GM12878 (cell line): Measurements from ENCODE around the gene PELI2. TPM values are rescaled to one million over a fixed set of nuclear protein-coding genes. Genes with fewer than 3 reads are reported as not detected.

ENCODE experiments used
- ATAC-seq: fragments of 200-7000 bp; cut with Tn5 transposase; 3 replicates; pipeline ENCODE4 v1.9.1; 2020; ENCODE audit warnings: mild to moderate bottlenecking, moderate library complexity
- BruUV-seq: library from RNA; stranded (reverse); fragments of 400-500 nt; replicated peaks from 2 replicates; lab custom pipeline; 2021; lab: Mats Ljungman, UMichigan
- CTCF ChIA-PET: fragments of 300-600 bp; sonication (Branson Sonifier 250); formaldehyde crosslinking; extraction: SDS; loops from one replicate; lab custom pipeline; 2021; ENCODE audit warnings: inconsistent platforms; lab: Yijun Ruan, JAX
- POLR2A ChIA-PET: fragments of 350-600 bp; formaldehyde crosslinking; extraction: SDS; loops from one replicate; lab custom pipeline; 2021; ENCODE audit warnings: inconsistent platforms; lab: Charles Lee
- RAD21 ChIA-PET: fragments of 300-600 bp; sonication (Branson Sonifier 250); formaldehyde crosslinking; loops from one replicate; lab custom pipeline; 2023; ENCODE audit warnings: antibody characterized with exemption; ENCODE audit not compliant: unreplicated experiment; lab: Charles Lee
- SMC1A ChIA-PET: fragments of 300-600 bp; sonication (Branson Sonifier 250); formaldehyde crosslinking; loops from one replicate; lab custom pipeline; 2023; ENCODE audit not compliant: unreplicated experiment, uncharacterized antibody; lab: Charles Lee
- DNase-seq: peaks from one replicate; pipeline ENCODE4 v3.0.0-alpha.2; 2011; ENCODE audit warnings: low read depth, low spot score
- FAIRE-seq: peaks from 3 replicates; lab custom pipeline; 2011; peaks lifted over from hg19 to GRCh38; lab: Jason Lieb, UNC
- H2AFZ ChIP-seq: 2 replicates; pipeline ENCODE4 v1.6.0; 2011; ENCODE audit warnings: low read depth, low read length, control low read depth; ENCODE audit not compliant: control insufficient read depth
- H3K27ac ChIP-seq: 2 replicates; pipeline ENCODE4 v1.5.1; 2011; ENCODE audit warnings: control low read depth; ENCODE audit not compliant: control insufficient read depth, insufficient read depth
- H3K27me3 ChIP-seq, 2 experiments: replicated peaks in 1 of 2; 2 replicates each; pipeline versions ENCODE4 v1.6.0 to v1.6.1; 2011; ENCODE audit warnings: low read length in 1 of 2; ENCODE audit not compliant: control insufficient read depth in 2 of 2, insufficient read depth in 2 of 2
- H3K36me3 ChIP-seq, 2 experiments: 2 replicates each; pipeline ENCODE4 v1.5.1; 2011; ENCODE audit warnings: low read length in 1 of 2; ENCODE audit not compliant: control insufficient read depth in 2 of 2, insufficient read depth in 2 of 2
- H3K4me1 ChIP-seq: 2 replicates; pipeline ENCODE4 v1.6.1; 2011; ENCODE audit warnings: mild to moderate bottlenecking, low read length, moderate library complexity, mixed read lengths; ENCODE audit not compliant: control insufficient read depth, insufficient read depth
- H3K4me2 ChIP-seq: 2 replicates; pipeline ENCODE4 v1.6.0; 2011; ENCODE audit warnings: control low read depth; ENCODE audit not compliant: control insufficient read depth, insufficient read depth
- H3K4me3 ChIP-seq: fragments of 200-600 bp; sonication (generic); 2 replicates; pipeline ENCODE4 v1.5.1; 2016
- H3K79me2 ChIP-seq: 2 replicates; pipeline ENCODE4 v1.6.0; 2011; ENCODE audit warnings: low read length; ENCODE audit not compliant: control insufficient read depth, insufficient read depth
- H3K9ac ChIP-seq: 2 replicates; pipeline ENCODE4 v1.8.0; 2011; ENCODE audit warnings: low read length, control low read depth, mixed read lengths; ENCODE audit not compliant: control insufficient read depth, insufficient read depth
- H3K9me3 ChIP-seq: replicated peaks from 3 replicates; pipeline ENCODE4 v1.5.1; 2011; ENCODE audit warnings: mild to moderate bottlenecking, low read length; ENCODE audit not compliant: control insufficient read depth, insufficient read depth
- H4K20me1 ChIP-seq: 2 replicates; pipeline ENCODE4 v1.6.0; 2011; ENCODE audit not compliant: control insufficient read depth, insufficient read depth
- BRCA1 ChIP-seq: IDR thresholded peaks from 2 replicates; pipeline ENCODE4 v1.6.1; 2011; ENCODE audit warnings: low read depth, low read length, improper control_type of control experiment
- FOS ChIP-seq: IDR thresholded peaks from 3 replicates; pipeline ENCODE4 v1.6.1; 2011; ENCODE audit warnings: borderline replicate concordance; ENCODE audit not compliant: insufficient read length; ENCODE audit errors: extremely low read depth
- GABPA ChIP-seq: IDR thresholded peaks from 2 replicates; pipeline ENCODE4 v1.6.1; 2014; ENCODE audit warnings: antibody characterized with exemption, low read depth, mild to moderate bottlenecking, inconsistent platforms
- HSF1 ChIP-seq: fragments of 150-350 bp; IDR thresholded peaks from 2 replicates; pipeline ENCODE4 v1.6.1; 2014; ENCODE audit warnings: mild to moderate bottlenecking, low read depth, low read length
- IKZF1 ChIP-seq: fragments of 450-650 bp; conservative IDR thresholded peaks from 2 replicates; pipeline ENCODE4 v1.6.1; 2017; ENCODE audit warnings: antibody characterized with exemption, mild to moderate bottlenecking
- IRF3 ChIP-seq: fragments of 450-650 bp; IDR thresholded peaks from 2 replicates; pipeline ENCODE4 v1.6.1; 2014; ENCODE audit warnings: mild to moderate bottlenecking
- JUND ChIP-seq: IDR thresholded peaks from 2 replicates; pipeline ENCODE4 v1.6.1; 2012; ENCODE audit warnings: low read depth, mild to moderate bottlenecking, low read length, improper control_type of control experiment, moderate library complexity
- MYC ChIP-seq: IDR thresholded peaks from 2 replicates; pipeline ENCODE4 v1.6.1; 2011; ENCODE audit warnings: mild to moderate bottlenecking, low read length, moderate library complexity, inconsistent platforms; ENCODE audit not compliant: insufficient read depth, insufficient replicate concordance, insufficient read length, severe bottlenecking
- NR2C2 ChIP-seq: IDR thresholded peaks from 2 replicates; pipeline ENCODE4 v1.6.1; 2011; ENCODE audit warnings: borderline replicate concordance, low read depth; ENCODE audit not compliant: control insufficient read depth, insufficient read length
- PAX8 ChIP-seq: fragments of 450-650 bp; IDR thresholded peaks from 2 replicates; pipeline ENCODE4 v1.6.1; 2017; ENCODE audit warnings: mild to moderate bottlenecking, moderate library complexity
- RAD51 ChIP-seq: fragments of 450-650 bp; IDR thresholded peaks from 2 replicates; pipeline ENCODE4 v1.6.1; 2016; ENCODE audit warnings: moderate library complexity, mild to moderate bottlenecking, inconsistent platforms
- REST ChIP-seq: IDR thresholded peaks from 2 replicates; pipeline ENCODE4 v1.6.1; 2012; ENCODE audit warnings: mild to moderate bottlenecking, low read depth, low read length
- SIX5 ChIP-seq: IDR thresholded peaks from 2 replicates; pipeline ENCODE4 v1.6.1; 2011; ENCODE audit warnings: mild to moderate bottlenecking, low read depth, low read length, moderate library complexity; ENCODE audit not compliant: severe bottlenecking
- SPI1 ChIP-seq: IDR thresholded peaks from 2 replicates; pipeline ENCODE4 v1.6.1; 2011; ENCODE audit warnings: low read depth, mild to moderate bottlenecking, low read length, moderate library complexity, borderline replicate concordance; ENCODE audit not compliant: insufficient read depth
- STAT3 ChIP-seq: IDR thresholded peaks from 2 replicates; pipeline ENCODE4 v1.6.1; 2011; ENCODE audit warnings: low read depth, low read length, improper control_type of control experiment
- ZNF384 ChIP-seq: IDR thresholded peaks from 2 replicates; pipeline ENCODE4 v1.6.1; 2012; ENCODE audit warnings: low read depth, mild to moderate bottlenecking, low read length, improper control_type of control experiment, borderline replicate concordance
- ZZZ3 ChIP-seq: IDR thresholded peaks from 2 replicates; pipeline ENCODE4 v1.6.1; 2011; ENCODE audit warnings: low read depth; ENCODE audit not compliant: control insufficient read depth, insufficient read length
- WGBS: methylation state at CpG from one replicate; pipeline ENCODE4 v1.1.6; 2016; ENCODE audit warnings: low lambda C conversion rate; ENCODE audit not compliant: insufficient replicate concordance, insufficient coverage; ENCODE audit errors: missing lambda C conversion rate; 5-methylcytosine and 5-hydroxymethylcytosine counted together
- in situ Hi-C: fragments of 300-500 bp; cut with MboI; formaldehyde crosslinking; loops from 9 replicates; pipeline ENCODE4 v1.14.3; 2018; ENCODE audit warnings: mixed read lengths
- intact Hi-C: fragments of 100-400 bp; cut with micrococcal nuclease; formaldehyde crosslinking; loops from one replicate; pipeline ENCODE4 v1.14.2; 2022; ENCODE audit not compliant: unreplicated experiment
- polyA plus RNA-seq, 11 experiments: library from polyadenylated mRNA; depleted of rRNA in 4 of 11; unstranded in 6 of 11; stranded (reverse) in 5 of 11; fragments of >200 nt; fragmentation: Nextera tagmentation in 4 of 11; fragmentation: Illumina TruSeq in 1 of 11; extraction: Ambion mirVana in 4 of 11; extraction: Trizol in 1 of 11; gene quantifications; 1 replicate in 1 of 11; 2 replicates in 10 of 11; pipeline versions ENCODE4 v1.2.1 to v1.2.3, GENCODE V29; 2011 to 2016; ENCODE audit warnings: inconsistent platforms in 2 of 11, missing spikeins in 2 of 11, low read depth in 1 of 11
- total RNA-seq, 4 experiments: library from RNA; depleted of rRNA in 3 of 4; stranded (reverse); fragments of >200 nt in 3 of 4; fragmentation: Illumina TruSeq in 1 of 4; extraction: Trizol in 1 of 4; gene quantifications; 2 replicates each; pipeline versions ENCODE4 v1.2.1 to v1.2.3, GENCODE V29; 2013 to 2021

Gene PELI2
- total and polyA plus RNA-seq, 10 of the 15 experiments (the other 5 are each of a cell fraction or from before 2014, with no cell fraction given) = under 0.01 to 0.10 (median 0.01) TPM; not detected in 3

- no peak for TF ChIP-seq BRCA1
- TF ChIP-seq, all 136 proteins: peak for 0
Observed at GRCh38 chr14:56299306-56299984, 181.2 kb downstream of the PELI2 start (continued).

GRCh38 chr14:56300495-56300894 is 182.3 kb downstream of the PELI2 start:
- intact Hi-C loops = no loop called here
- H3K27me3 ChIP-seq = no peaks in the 10 kb centered on the region; a peak in 1 of 4 replicates
- ATAC-seq = no peak
- no peaks in the 10 kb centered on the region for H4K20me1 ChIP-seq
- no peak overlapping the region for H3K4me2 ChIP-seq
- WGBS = 39% methylated on average over 4 of the region's 4 CpGs
- in situ Hi-C loops = no loop called here
- H3K9me3 ChIP-seq = no peaks in the 10 kb centered on the region
- no peak overlapping the region for H3K9ac ChIP-seq
- no peak for FAIRE-seq
- no peaks in the 10 kb centered on the region for H3K36me3 ChIP-seq
- no peak overlapping the region for H3K27ac ChIP-seq
- H3K4me1 ChIP-seq = no peaks in the 10 kb centered on the region
- ChIA-PET SMC1A (no interaction called here), RAD21 (no interaction called here), CTCF (no interaction called here), POLR2A (no interaction called here)
- H2AFZ ChIP-seq = no peak overlapping the region
- no peaks in the 10 kb centered on the region for H3K79me2 ChIP-seq
- no peak overlapping the region for H3K4me3 ChIP-seq
- BruUV-seq = no TSS peak
- DNase-seq = no peak
- no peak for TF ChIP-seq GABPA
- TF ChIP-seq MYC = no peak
- no peak for TF ChIP-seq HSF1
- no peak for TF ChIP-seq SPI1
- no peak for TF ChIP-seq SIX5
- TF ChIP-seq ZNF384 = no peak
- no peak for TF ChIP-seq STAT3
- TF ChIP-seq IRF3 = no peak
- TF ChIP-seq ZZZ3 = no peak
- no peak for TF ChIP-seq RAD51
- no peak for TF ChIP-seq JUND
- no peak for TF ChIP-seq FOS
- TF ChIP-seq PAX8 = no peak
- TF ChIP-seq REST = no peak
- no peak for TF ChIP-seq IKZF1
- no peak for TF ChIP-seq NR2C2
